Heart left ventricle (tissue), 16 donors: ENCODE data around the gene C16orf95. TPM values are rescaled to one million over a fixed set of nuclear protein-coding genes. Genes with fewer than 3 reads are reported as not detected.

Source experiments
- ATAC-seq, 4 donors: fragments of 200-7000 bp; cut with Tn5 transposase; one replicate each; pipeline ENCODE4 v1.9.1; 2020 to 2022; ENCODE audit warnings: moderate library complexity in 4 of 4, mild to moderate bottlenecking in 3 of 4, moderate number of reproducible peaks in 1 of 4
- DNase-seq, 5 donors: peaks; one replicate each; pipeline ENCODE4 v3.0.0-alpha.2; 2020
- H3K27ac ChIP-seq, 12 donors: fragments of 200-600 bp; sonication (generic) in 4 of 12; one replicate each; pipeline versions ENCODE4 v1.5.0 to v1.8.0; 2016 to 2022; ENCODE audit warnings: mild to moderate bottlenecking in 2 of 12
- H3K27me3 ChIP-seq, 9 donors: fragments of 200-600 bp; sonication (generic) in 2 of 9; one replicate each; pipeline versions ENCODE4 v1.5.1 to v1.8.0; 2016 to 2022; ENCODE audit warnings: mild to moderate bottlenecking in 3 of 9
- H3K36me3 ChIP-seq, 9 donors: fragments of 200-600 bp; sonication (generic) in 2 of 9; one replicate each; pipeline versions ENCODE4 v1.5.0 to v1.8.0; 2018 to 2022; ENCODE audit warnings: mild to moderate bottlenecking in 2 of 9
- H3K4me1 ChIP-seq, 12 donors: fragments of 200-600 bp; sonication (generic) in 4 of 12; one replicate each; pipeline versions ENCODE4 v1.5.0 to v1.8.0; 2016 to 2022; ENCODE audit warnings: mild to moderate bottlenecking in 3 of 12
- H3K4me3 ChIP-seq, 12 donors: fragments of 200-600 bp; sonication (generic) in 4 of 12; one replicate each; pipeline versions ENCODE4 v1.5.0 to v1.8.0; 2017 to 2022; ENCODE audit warnings: mild to moderate bottlenecking in 9 of 12, moderate library complexity in 4 of 12
- H3K9me3 ChIP-seq, 12 donors: fragments of 200-600 bp; sonication (generic) in 4 of 12; one replicate each; pipeline versions ENCODE4 v1.5.0 to v1.8.0; 2016 to 2022; ENCODE audit warnings: mild to moderate bottlenecking in 1 of 12
- CTCF ChIP-seq, 12 donors: fragments of 200-600 bp; sonication (generic) in 4 of 12; IDR thresholded peaks; one replicate each; pipeline versions ENCODE4 v1.5.0 to v1.8.0; 2018 to 2022; ENCODE audit warnings: antibody characterized with exemption in 12 of 12, mild to moderate bottlenecking in 5 of 12
- POLR2A ChIP-seq, 2 donors: fragments of 450-650 bp; IDR thresholded peaks; one replicate each; pipeline ENCODE4 v1.6.1; 2017; ENCODE audit warnings: antibody characterized with exemption in 2 of 2, mild to moderate bottlenecking in 2 of 2, moderate library complexity in 2 of 2
- WGBS, 4 donors: extraction: QIAGEN DNeasy Blood & Tissue Kit in 2 of 4; methylation state at CpG; one replicate each; pipeline versions ENCODE4 v1.1.5 to v1.1.7; 2013 to 2018; 5-methylcytosine and 5-hydroxymethylcytosine counted together
- intact Hi-C, 10 donors: fragments of 100-400 bp; cut with DNase I; formaldehyde crosslinking; loops; one replicate each; pipeline versions ENCODE4 v1.11.1 to v1.14.2; 2022
- polyA plus RNA-seq, 2 donors: library from polyadenylated mRNA; stranded (reverse); fragments of 200-250 nt; gene quantifications; one replicate each; pipeline ENCODE4 v1.2.3, GENCODE V29; 2013
- total RNA-seq, 9 donors: library from RNA; depleted of rRNA in 2 of 9; stranded (reverse); fragments of >200 nt in 2 of 9; fragmentation: NEBNext Ultra II Directional in 3 of 9; extraction: Animal tissue kit (Norgen Biotek cat#: 25700) in 3 of 9; gene quantifications; one replicate each; pipeline versions ENCODE4 v1.1.0 to v1.2.4, GENCODE V29; 2016 to 2023
- donor health status: ischemic (EF 13 %, LVEDD 7.1; RV severe dilation, severe dysfunction).
- donor health status: healthy with polysubstance abuse.
- donor health status: DM: no; HTN: yes; CAD: no.
- donor health status: DM: no; HTN: no; CAD: no.
- donor health status: ischemic (EF 25% LVEDD 6.9; RV normal size, moderate dysfunction).
- donor health status: ischemic (EF 25% LVEDD 5.7; RV mildly dilated, moderate dysfunction).
- donor health status: healthy.
- donor health status: DM: yes; HTN: yes; CAD: no.
- donor health status: ischemic (EF 35%, LVEDD 5.7; RV mildly dilated, moderate dysfunction).
- donor health status: nonischemic (EF 11% LVEDD 7.7; RV severe dilation, severe dysfunction).
- donor health status: DM: yes; HTN: yes; CAD: no.
- donor health status: PGD.
- donor health status: ischemic (EF 29% LVEDD 5.4; RV normal size, mild dysfunction).
- donor health status: nonischemic (EF 23%, LVEDD 6.1; RV moderate dilation, normal function).

C16orf95 gene
- total and polyA plus RNA-seq, 11 donors, result 0.91 to 4.5 (median 3.1) TPM

GRCh38 chr16:87316450-87316922, 706 bp downstream of the C16orf95 start:
- DNase-seq (no peak), ATAC-seq (no peak)
- Histone ChIP-seq H3K27ac (peak overlapping the region in 10 of 12 donors; percentile 79 to 97 (median 92)), H3K27me3 (no peaks in the 10 kb centered on the region), H3K36me3 (no peaks in the 10 kb centered on the region), H3K9me3 (no peaks in the 10 kb centered on the region), H3K4me3 (peak overlapping the region in 11 of 12 donors; percentile 67 to 100 (median 84)), H3K4me1 (peaks cover 0 to 15% (median 8%) of the 10 kb centered on the region in 12 donors)
- intact Hi-C loops, result loop anchor here in 8 of 10 donors (2.0 to 10.0 kb wide), 7 partner anchors 46 to 318 kb away; partner anchors contain the start of genes MAP1LC3B (in 5 of the 8) and FBXO31 (in 2 of the 8)
- TF ChIP-seq POLR2A (IDR thresholded peaks at IDR 0.05) (no peak), CTCF (IDR thresholded peaks at IDR 0.05) (no peak)
- WGBS, 4 donors, result 96 to 98% (median 97%) methylated on average over 4 of the region's 4 CpGs

GRCh38 chr16:87314990-87315420, 2.2 kb downstream of the C16orf95 start:
- intact Hi-C loops, result loop anchor here in 7 of 10 donors (5.0 to 10.0 kb wide), 4 partner anchors 47 to 320 kb away; partner anchors contain the start of genes MAP1LC3B (in 3 of the 7) and FBXO31 (in 1 of the 7)
- 90 to 94% (median 92%) methylated on average over 7 to 10 of the region's 10 CpGs for WGBS, 4 donors
- H3K27me3 ChIP-seq, result no peaks in the 10 kb centered on the region
- H3K27ac ChIP-seq, result no peak overlapping the region
- peaks cover 0 to 15% (median 8%) of the 10 kb centered on the region in 12 donors for H3K4me1 ChIP-seq
- ATAC-seq (no peak), DNase-seq (no peak)
- no peaks in the 10 kb centered on the region for H3K36me3 ChIP-seq
- no peak overlapping the region for H3K4me3 ChIP-seq
- TF ChIP-seq CTCF (IDR thresholded peaks at IDR 0.05), result no peak
- no peaks in the 10 kb centered on the region for H3K9me3 ChIP-seq

GRCh38 chr16:87312008-87312407, 5.2 kb downstream of the C16orf95 start:
- ATAC-seq (no peak), DNase-seq (no peak)
- H3K27me3 ChIP-seq, result no peaks in the 10 kb centered on the region
- TF ChIP-seq CTCF (IDR thresholded peaks at IDR 0.05) (no peak), POLR2A (IDR thresholded peaks at IDR 0.05) (no peak)
- H3K4me3 ChIP-seq, result no peak overlapping the region
- no peaks in the 10 kb centered on the region for H3K36me3 ChIP-seq
- intact Hi-C loops, result loop anchor here in 3 of 10 donors (10.0 kb wide), 1 partner anchor 323 kb away; no protein-coding TSS in a partner anchor
- WGBS, 4 donors, result 78 to 91% (median 84%) methylated on average over 7 of the region's 7 CpGs
- peaks cover 0 to 15% (median 0%) of the 10 kb centered on the region in 12 donors for H3K9me3 ChIP-seq
- H3K4me1 ChIP-seq, result peaks cover 0 to 5% (median 0%) of the 10 kb centered on the region in 12 donors
- no peak overlapping the region for H3K27ac ChIP-seq

- 89 to 98% (median 90%) methylated on average over 5 of the region's 5 CpGs for WGBS, 4 donors
- peak in 1 of 4 donors; percentile 23 for ATAC-seq
- DNase-seq, result peak in 1 of 5 donors; percentile 38
- Histone ChIP-seq H3K4me3 (no peak overlapping the region), H3K9me3 (peaks cover 0 to 15% (median 0%) of the 10 kb centered on the region in 12 donors), H3K36me3 (no peaks in the 10 kb centered on the region), H3K27me3 (no peaks in the 10 kb centered on the region), H3K27ac (no peak overlapping the region), H3K4me1 (peaks cover 0 to under 1% (median 0%) of the 10 kb centered on the region in 12 donors)
- TF ChIP-seq POLR2A (IDR thresholded peaks at IDR 0.05) (no peak), CTCF (IDR thresholded peaks at IDR 0.05) (no peak)
- intact Hi-C loops, result loop anchor here in 3 of 10 donors (10.0 kb wide), 1 partner anchor 323 kb away; no protein-coding TSS in a partner anchor
Measured at GRCh38 chr16:87311387-87311786, 5.8 kb downstream of the C16orf95 start.
